ENCODE measurements around the gene LNX1. TPM values are rescaled to one million over a fixed set of nuclear protein-coding genes. Genes with fewer than 3 reads are reported as not detected.

The LNX1 gene
- polyA plus RNA-seq, 1 of the 3 experiments (the other 2 are of a cell fraction): 0.16 TPM

GRCh38 chr4:53626491-53626890 is 35.2 kb upstream of the LNX1 start (continued):
- TF ChIP-seq REST (IDR thresholded peaks at IDR 0.05; ENCODE audit: low read depth, low read length) (no peak), RXRA (IDR thresholded peaks at IDR 0.05; ENCODE audit: borderline replicate concordance, low read depth) (no peak), EZH2phosphoT487 (IDR thresholded peaks at IDR 0.05; ENCODE audit: borderline replicate concordance, low read depth) (no peak), GATA2 (CRISPR knock-in tag; IDR thresholded peaks at IDR 0.05) (no peak), YY1 (IDR thresholded peaks at IDR 0.05; ENCODE audit: low read depth) (no peak)

- Histone ChIP-seq H3K4me3 (ENCODE audit: low read depth in 2 of 2, low read length in 1 of 2) (no peak overlapping the region), H3K9me2 (no peaks in the 10 kb centered on the region), H3K79me2 (ENCODE audit: insufficient read depth) (no peaks in the 10 kb centered on the region), H3K36me3 (replicated peaks in 1 of 2; ENCODE audit: control insufficient read depth in 1 of 2, insufficient read depth in 2 of 2, low read length in 1 of 2) (no peaks in the 10 kb centered on the region), H3K4me1 (ENCODE audit: control insufficient read depth in 1 of 2, insufficient read depth in 2 of 2, low read depth in 1 of 2, low read length in 1 of 2) (no peaks in the 10 kb centered on the region), H3K27me3 (ENCODE audit: insufficient read depth) (no peaks in the 10 kb centered on the region), H3K9me3 (no peaks in the 10 kb centered on the region), H2AFZ (ENCODE audit: low read depth) (no peak overlapping the region), H3K27ac (ENCODE audit: low read depth in 2 of 2, low read length in 1 of 2) (no peak overlapping the region), H3K4me2 (no peak overlapping the region), H3F3A (replicated peaks; ENCODE audit: insufficient read depth) (no peaks in the 10 kb centered on the region), H3K9ac (no peak overlapping the region), H4K20me1 (ENCODE audit: insufficient read depth) (no peaks in the 10 kb centered on the region)
- 67% methylated on average over 2 of the region's 2 CpGs for WGBS (ENCODE audit: low lambda C conversion rate)
- CTCF ChIA-PET: no interaction called here
- POLR2A ChIA-PET: no interaction called here
- DNase-seq: no peak
- TF ChIP-seq, protein P1, sequence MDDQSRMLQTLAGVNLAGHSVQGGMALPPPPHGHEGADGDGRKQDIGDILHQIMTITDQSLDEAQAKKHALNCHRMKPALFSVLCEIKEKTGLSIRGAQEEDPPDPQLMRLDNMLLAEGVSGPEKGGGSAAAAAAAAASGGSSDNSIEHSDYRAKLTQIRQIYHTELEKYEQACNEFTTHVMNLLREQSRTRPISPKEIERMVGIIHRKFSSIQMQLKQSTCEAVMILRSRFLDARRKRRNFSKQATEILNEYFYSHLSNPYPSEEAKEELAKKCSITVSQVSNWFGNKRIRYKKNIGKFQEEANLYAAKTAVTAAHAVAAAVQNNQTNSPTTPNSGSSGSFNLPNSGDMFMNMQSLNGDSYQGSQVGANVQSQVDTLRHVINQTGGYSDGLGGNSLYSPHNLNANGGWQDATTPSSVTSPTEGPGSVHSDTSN (IDR thresholded peaks at IDR 0.05): no peak
- TF ChIP-seq TAF1 (IDR thresholded peaks at IDR 0.05; ENCODE audit: borderline replicate concordance, low read depth, low read length) (no peak), TEAD4 (IDR thresholded peaks at IDR 0.05; ENCODE audit: borderline replicate concordance, insufficient read depth) (no peak)
Measured at GRCh38 chr4:53625888-53626287, 34.6 kb upstream of the LNX1 start.

- H3K36me3 ChIP-seq (replicated peaks in 1 of 2; ENCODE audit: control insufficient read depth in 1 of 2, insufficient read depth in 2 of 2, low read length in 1 of 2): no peaks in the 10 kb centered on the region
- no peaks in the 10 kb centered on the region for H3F3A ChIP-seq (replicated peaks; ENCODE audit: insufficient read depth)
- H3K9me3 ChIP-seq: no peaks in the 10 kb centered on the region
- H3K4me1 ChIP-seq (ENCODE audit: control insufficient read depth in 1 of 2, insufficient read depth in 2 of 2, low read depth in 1 of 2, low read length in 1 of 2): no peaks in the 10 kb centered on the region
- no peak overlapping the region for H3K27ac ChIP-seq (ENCODE audit: low read depth in 2 of 2, low read length in 1 of 2)
- no peak overlapping the region for H3K9ac ChIP-seq
- POLR2A ChIA-PET: no interaction called here
- no peaks in the 10 kb centered on the region for H4K20me1 ChIP-seq (ENCODE audit: insufficient read depth)
- CTCF ChIA-PET: interaction anchor here (0.6 to 1.1 kb wide), 2 partner anchors 10 to 41 kb away, joined by 3 read pairs; no protein-coding TSS in a partner anchor
- no peaks in the 10 kb centered on the region for H3K9me2 ChIP-seq
- no peak overlapping the region for H3K4me2 ChIP-seq
- DNase-seq: no peak
- no peaks in the 10 kb centered on the region for H3K79me2 ChIP-seq (ENCODE audit: insufficient read depth)
- no peak overlapping the region for H3K4me3 ChIP-seq (ENCODE audit: low read depth in 2 of 2, low read length in 1 of 2)
- no peaks in the 10 kb centered on the region for H3K27me3 ChIP-seq (ENCODE audit: insufficient read depth)
- WGBS (ENCODE audit: low lambda C conversion rate): 50% methylated on average over 1 of the region's 1 CpG
- no peak for TF ChIP-seq GABPA (IDR thresholded peaks at IDR 0.05; ENCODE audit: low read depth)
- no peak for TF ChIP-seq FOXM1 (IDR thresholded peaks at IDR 0.05; ENCODE audit: low read depth)
- no peak for TF ChIP-seq YY1 (IDR thresholded peaks at IDR 0.05; ENCODE audit: low read depth)
- H2AFZ ChIP-seq (ENCODE audit: low read depth): no peak overlapping the region
Measured at GRCh38 chr4:53622739-53623151, 31.5 kb upstream of the LNX1 start.

Measured in SK-N-SH (cell line).